ENCODE results near the gene C12orf57.

C12orf57 gene

GRCh38 chr12:6935371-6936193 lies 8.2 kb upstream of the C12orf57 start:
- no peak for TF ChIP-seq CTCF (IDR thresholded peaks at IDR 0.05; ENCODE audit: borderline replicate concordance, insufficient read depth, low read depth, low read length)
- peak overlapping the region; percentile 5 for H3K4me3 ChIP-seq (ENCODE audit: low read depth, low read length)

GRCh38 chr12:6936194-6936635 lies 7.6 kb upstream of the C12orf57 start:
- no peak for TF ChIP-seq CTCF (IDR thresholded peaks at IDR 0.05; ENCODE audit: borderline replicate concordance, insufficient read depth, low read depth, low read length)
- peak overlapping the region; percentile 96 for H3K4me3 ChIP-seq (ENCODE audit: low read depth, low read length)

- TF ChIP-seq CTCF (IDR thresholded peaks at IDR 0.05; ENCODE audit: borderline replicate concordance, insufficient read depth, low read depth, low read length): no peak; the same call in 1 of the 2 replicates
- peak overlapping the region; percentile 96 for H3K4me3 ChIP-seq (ENCODE audit: low read depth, low read length)
Measured at GRCh38 chr12:6936636-6937480, 7.0 kb upstream of the C12orf57 start.

GRCh38 chr12:6937481-6938352 lies 6.1 kb upstream of the C12orf57 start:
- H3K4me3 ChIP-seq (ENCODE audit: low read depth, low read length): peak overlapping the region; percentile 96
- peak; percentile 96 for TF ChIP-seq CTCF (IDR thresholded peaks at IDR 0.05; ENCODE audit: borderline replicate concordance, insufficient read depth, low read depth, low read length)

- H3K4me3 ChIP-seq (ENCODE audit: low read depth, low read length): peak overlapping the region; percentile 38
- TF ChIP-seq CTCF (IDR thresholded peaks at IDR 0.05; ENCODE audit: borderline replicate concordance, insufficient read depth, low read depth, low read length): no peak
Measured at GRCh38 chr12:6938353-6939190, 5.2 kb upstream of the C12orf57 start.

- H3K4me3 ChIP-seq (ENCODE audit: low read depth, low read length): no peak overlapping the region
- TF ChIP-seq CTCF (IDR thresholded peaks at IDR 0.05; ENCODE audit: borderline replicate concordance, insufficient read depth, low read depth, low read length): no peak
Measured at GRCh38 chr12:6939191-6939540, 4.7 kb upstream of the C12orf57 start.

All from GM12875 (cell line).